Measurements from ENCODE around the gene GRSF1.

The GRSF1 gene

DNA sequence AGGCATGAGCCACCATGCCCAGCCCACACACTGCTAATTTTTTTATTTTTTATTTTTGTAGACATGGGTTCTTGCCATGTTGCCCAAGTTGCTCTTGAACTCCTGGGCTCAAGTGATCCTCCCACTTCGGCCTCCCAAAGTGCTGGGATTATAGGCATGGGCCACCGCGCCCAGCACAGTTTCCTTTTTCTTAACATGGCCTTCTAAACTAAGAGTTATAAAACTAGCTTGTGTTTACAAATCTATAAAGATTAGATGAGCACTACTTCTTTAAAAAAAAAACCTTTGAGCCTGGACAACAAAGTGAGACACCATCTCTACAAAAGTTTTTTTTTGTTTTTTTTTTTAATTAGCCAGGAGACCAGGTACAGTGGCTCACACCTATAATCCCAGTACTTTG, 10.7 kb downstream of the GRSF1 start:
- Histone ChIP-seq H3K9me3 (ENCODE audit: insufficient read depth, low read length, severe bottlenecking) (no peaks in the 10 kb centered on the region), H3K4me1 (ENCODE audit: insufficient read depth, low read length) (no peaks in the 10 kb centered on the region), H3K27ac (ENCODE audit: low read length) (no peak overlapping the region), H4K20me1 (ENCODE audit: insufficient read depth, low read length) (peaks cover 40% of the 10 kb centered on the region; the same call in 1 of the 2 replicates), H3K27me3 (ENCODE audit: insufficient read depth, low read length, poor library complexity) (no peaks in the 10 kb centered on the region), H3K79me2 (ENCODE audit: insufficient read depth, low read length) (peaks cover 79% of the 10 kb centered on the region), H3K9ac (ENCODE audit: low read depth, low read length) (no peak overlapping the region), H3K4me2 (ENCODE audit: insufficient read depth, low read length) (no peak overlapping the region), H3K4me3 (ENCODE audit: low read depth in 1 of 2, low read length in 2 of 2) (no peak overlapping the region), H3K36me3 (ENCODE audit: insufficient read depth, low read length) (peaks cover 97% of the 10 kb centered on the region), H2AFZ (ENCODE audit: low read depth, low read length) (no peak overlapping the region)
- TF ChIP-seq, protein P1, sequence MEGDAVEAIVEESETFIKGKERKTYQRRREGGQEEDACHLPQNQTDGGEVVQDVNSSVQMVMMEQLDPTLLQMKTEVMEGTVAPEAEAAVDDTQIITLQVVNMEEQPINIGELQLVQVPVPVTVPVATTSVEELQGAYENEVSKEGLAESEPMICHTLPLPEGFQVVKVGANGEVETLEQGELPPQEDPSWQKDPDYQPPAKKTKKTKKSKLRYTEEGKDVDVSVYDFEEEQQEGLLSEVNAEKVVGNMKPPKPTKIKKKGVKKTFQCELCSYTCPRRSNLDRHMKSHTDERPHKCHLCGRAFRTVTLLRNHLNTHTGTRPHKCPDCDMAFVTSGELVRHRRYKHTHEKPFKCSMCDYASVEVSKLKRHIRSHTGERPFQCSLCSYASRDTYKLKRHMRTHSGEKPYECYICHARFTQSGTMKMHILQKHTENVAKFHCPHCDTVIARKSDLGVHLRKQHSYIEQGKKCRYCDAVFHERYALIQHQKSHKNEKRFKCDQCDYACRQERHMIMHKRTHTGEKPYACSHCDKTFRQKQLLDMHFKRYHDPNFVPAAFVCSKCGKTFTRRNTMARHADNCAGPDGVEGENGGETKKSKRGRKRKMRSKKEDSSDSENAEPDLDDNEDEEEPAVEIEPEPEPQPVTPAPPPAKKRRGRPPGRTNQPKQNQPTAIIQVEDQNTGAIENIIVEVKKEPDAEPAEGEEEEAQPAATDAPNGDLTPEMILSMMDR (IDR thresholded peaks at IDR 0.05; ENCODE audit: borderline replicate concordance, extremely low read depth, low read length, poor library complexity, severe bottlenecking) = no peak
- no peak for TF ChIP-seq EZH2 (IDR thresholded peaks at IDR 0.05; ENCODE audit: borderline replicate concordance, low read depth, low read length, severe bottlenecking)
- DNase-seq = no peak
- ATAC-seq (ENCODE audit: insufficient read depth, low read depth) = no peak

DNA sequence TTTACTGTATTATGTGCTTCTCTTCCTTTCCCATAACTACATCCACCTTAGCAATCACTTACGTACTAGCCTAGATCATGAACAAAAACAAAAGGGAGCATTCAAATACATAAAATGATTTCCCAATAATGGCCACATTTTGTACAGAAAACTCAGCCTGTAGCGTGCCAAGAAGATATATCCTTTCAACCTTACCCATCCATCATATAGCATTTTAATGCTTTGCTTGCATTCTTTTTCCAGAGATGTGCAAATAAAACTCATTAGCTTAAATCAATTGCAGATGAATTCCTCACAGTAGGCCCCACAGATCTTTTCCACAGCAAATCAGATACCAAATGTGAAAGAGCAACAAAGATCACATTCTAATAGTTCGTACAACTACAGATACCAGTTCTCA, 20.8 kb downstream of the GRSF1 start:
- Histone ChIP-seq H3K27me3 (ENCODE audit: insufficient read depth, low read length, poor library complexity) (no peaks in the 10 kb centered on the region), H3K9ac (ENCODE audit: low read depth, low read length) (no peak overlapping the region), H3K4me3 (ENCODE audit: low read depth in 1 of 2, low read length in 2 of 2) (no peak overlapping the region), H3K27ac (ENCODE audit: low read length) (no peak overlapping the region), H3K9me3 (ENCODE audit: insufficient read depth, low read length, severe bottlenecking) (no peaks in the 10 kb centered on the region), H3K4me2 (ENCODE audit: insufficient read depth, low read length) (no peak overlapping the region), H4K20me1 (ENCODE audit: insufficient read depth, low read length) (peaks cover 3% of the 10 kb centered on the region; the same call in 1 of the 2 replicates), H3K4me1 (ENCODE audit: insufficient read depth, low read length) (no peaks in the 10 kb centered on the region), H3K36me3 (ENCODE audit: insufficient read depth, low read length) (peaks cover 64% of the 10 kb centered on the region), H3K79me2 (ENCODE audit: insufficient read depth, low read length) (0 out of 2 replicates have a peak, but pooled peaks cover 6% of the 10 kb centered on the region), H2AFZ (ENCODE audit: low read depth, low read length) (no peak overlapping the region)
- ATAC-seq (ENCODE audit: insufficient read depth, low read depth) (no peak), DNase-seq (no peak)
- no peak for TF ChIP-seq EZH2 (IDR thresholded peaks at IDR 0.05; ENCODE audit: borderline replicate concordance, low read depth, low read length, severe bottlenecking)
- TF ChIP-seq, protein P1 (IDR thresholded peaks at IDR 0.05; ENCODE audit: borderline replicate concordance, extremely low read depth, low read length, poor library complexity, severe bottlenecking) = no peak

DNA sequence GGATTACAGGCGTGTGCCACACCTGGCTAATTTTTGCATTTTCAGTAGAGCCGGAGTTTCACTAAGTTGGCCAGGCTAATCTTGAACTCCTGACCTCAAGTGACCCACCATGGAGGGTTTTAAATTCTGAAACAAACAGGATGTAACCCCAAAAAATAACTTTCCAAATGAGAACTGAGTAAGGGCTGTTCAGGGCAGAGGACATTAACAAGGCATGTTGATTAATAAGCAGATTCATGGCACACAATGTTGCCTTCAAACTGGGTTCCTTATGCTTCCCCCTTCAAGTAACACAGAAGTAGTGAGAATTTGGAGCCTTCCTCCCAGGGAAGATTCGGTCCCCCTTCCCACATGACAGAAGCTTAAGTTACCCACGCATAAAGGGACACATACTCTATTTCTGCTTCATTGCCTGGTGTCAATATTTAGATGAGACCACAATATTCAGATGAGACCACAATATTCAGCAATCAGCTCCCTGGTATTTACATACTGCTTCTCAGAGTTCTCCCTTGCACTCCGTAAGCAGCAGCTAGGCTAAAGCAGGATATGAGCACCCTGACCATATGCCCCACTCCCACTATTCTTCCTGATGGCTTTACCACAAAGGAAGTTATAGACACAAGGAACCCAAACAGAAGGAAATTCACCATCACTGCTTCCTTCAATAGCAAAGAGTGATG, 21.4 kb downstream of the GRSF1 start:
- no peak overlapping the region for H3K4me2 ChIP-seq (ENCODE audit: insufficient read depth, low read length)
- H3K79me2 ChIP-seq (ENCODE audit: insufficient read depth, low read length) = 0 out of 2 replicates have a peak, but pooled peaks cover 3% of the 10 kb centered on the region
- no peak overlapping the region for H3K27ac ChIP-seq (ENCODE audit: low read length)
- H3K4me1 ChIP-seq (ENCODE audit: insufficient read depth, low read length) = no peaks in the 10 kb centered on the region
- no peaks in the 10 kb centered on the region for H3K27me3 ChIP-seq (ENCODE audit: insufficient read depth, low read length, poor library complexity)
- H3K9ac ChIP-seq (ENCODE audit: low read depth, low read length) = no peak overlapping the region
- DNase-seq = no peak
- peak; percentile 25; the same call in 1 of the 3 replicates for ATAC-seq (ENCODE audit: insufficient read depth, low read depth)
- TF ChIP-seq EZH2 (IDR thresholded peaks at IDR 0.05; ENCODE audit: borderline replicate concordance, low read depth, low read length, severe bottlenecking) = no peak
- TF ChIP-seq, protein P1 (IDR thresholded peaks at IDR 0.05; ENCODE audit: borderline replicate concordance, extremely low read depth, low read length, poor library complexity, severe bottlenecking) = no peak
- no peaks in the 10 kb centered on the region for H3K9me3 ChIP-seq (ENCODE audit: insufficient read depth, low read length, severe bottlenecking)
- peaks cover 58% of the 10 kb centered on the region for H3K36me3 ChIP-seq (ENCODE audit: insufficient read depth, low read length)
- H3K4me3 ChIP-seq (ENCODE audit: low read depth in 1 of 2, low read length in 2 of 2) = no peak overlapping the region
- H4K20me1 ChIP-seq (ENCODE audit: insufficient read depth, low read length) = peaks cover 3% of the 10 kb centered on the region; the same call in 1 of the 2 replicates
- H2AFZ ChIP-seq (ENCODE audit: low read depth, low read length) = no peak overlapping the region
